Stimulated activated CD8-positive, alpha-beta memory T cell treated with anti-CD3 and anti-CD28 coated beads, Interleukin-7, amount 100 ng/mL, for 24 hours (primary cell): ENCODE results near the gene ABL2.
"Not testable (repeated sequence)": the region's sequence is repeated elsewhere in the genome, so short reads cannot be mapped to it uniquely, and the experiment has no call there.

Experiments used
- DNase-seq: peaks from one replicate; pipeline ENCODE4 v3.0.0-alpha.2; 2020; ENCODE audit warnings: low read depth

ABL2 gene

GRCh38 chr1:179229214-179230140, at the start of gene ABL2:
Gene ABL2 (minus strand): TSS chr1:179229677. CDS start chr1:179229397, 280 bp downstream.
- peak; percentile 33 for DNase-seq

- DNase-seq, result no peak
Measured at GRCh38 chr1:179278920-179279319, 49.4 kb upstream of the ABL2 start.

DNA sequence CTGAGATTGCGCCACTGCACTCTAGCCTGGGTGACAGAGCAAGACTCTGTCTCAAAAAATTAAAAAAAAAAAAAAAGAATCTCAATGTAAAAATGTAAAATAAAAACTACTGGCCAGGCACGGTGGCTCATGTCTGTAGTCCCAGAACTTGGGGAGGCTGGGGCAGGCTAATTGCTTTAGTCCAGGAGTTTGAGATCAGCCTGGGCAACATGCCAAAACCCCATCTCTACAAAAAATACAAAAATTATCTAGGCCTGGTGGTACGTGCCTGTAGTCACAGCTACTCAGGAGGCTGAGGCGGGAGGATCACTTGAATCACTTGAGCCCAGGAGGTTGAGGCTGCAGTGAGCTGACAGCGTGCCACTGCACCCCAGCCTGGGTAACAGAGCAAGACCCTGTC, 44.9 kb upstream of the ABL2 start:
- not testable (repeated sequence) for DNase-seq

DNA sequence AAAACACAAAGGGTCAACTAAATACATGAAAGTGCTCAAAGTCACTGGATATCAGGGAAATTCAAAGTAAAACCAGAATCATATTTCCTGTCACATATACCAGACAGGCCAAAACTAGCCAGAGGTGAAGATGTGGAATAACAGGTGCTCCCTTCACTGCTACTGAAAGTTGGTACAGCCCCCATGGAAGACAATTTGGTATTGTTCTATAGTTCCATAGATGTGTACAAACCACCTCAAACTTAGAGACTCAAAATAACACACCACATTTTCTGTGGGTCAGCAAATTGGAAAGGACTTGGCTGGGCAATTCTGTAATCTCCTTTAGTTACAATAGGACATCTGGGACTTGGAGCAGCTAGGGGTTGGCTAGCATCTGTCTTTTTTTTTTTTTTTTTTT, 39.6 kb upstream of the ABL2 start:
- no peak for DNase-seq

DNA sequence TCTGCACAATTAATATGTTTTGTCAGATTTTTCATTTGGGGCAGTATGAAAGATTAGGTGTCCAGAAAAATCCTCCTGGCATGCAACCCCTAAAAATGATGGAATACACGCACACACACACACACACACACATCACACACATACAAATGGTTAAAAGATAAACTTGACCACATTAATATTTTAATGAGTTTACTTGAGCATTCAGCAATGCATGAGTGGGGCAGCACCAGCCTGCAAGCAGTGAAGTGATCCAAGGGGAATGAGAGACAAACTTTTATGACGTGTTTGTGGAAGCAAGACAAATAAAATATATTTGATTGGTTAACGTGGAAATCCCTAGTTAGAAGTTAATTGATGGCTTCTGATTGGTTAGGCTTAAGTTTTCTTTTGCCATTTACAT, 35.0 kb upstream of the ABL2 start:
- no peak for DNase-seq

- DNase-seq, result no peak
Measured at GRCh38 chr1:179263121-179263520, 33.6 kb upstream of the ABL2 start.

DNA sequence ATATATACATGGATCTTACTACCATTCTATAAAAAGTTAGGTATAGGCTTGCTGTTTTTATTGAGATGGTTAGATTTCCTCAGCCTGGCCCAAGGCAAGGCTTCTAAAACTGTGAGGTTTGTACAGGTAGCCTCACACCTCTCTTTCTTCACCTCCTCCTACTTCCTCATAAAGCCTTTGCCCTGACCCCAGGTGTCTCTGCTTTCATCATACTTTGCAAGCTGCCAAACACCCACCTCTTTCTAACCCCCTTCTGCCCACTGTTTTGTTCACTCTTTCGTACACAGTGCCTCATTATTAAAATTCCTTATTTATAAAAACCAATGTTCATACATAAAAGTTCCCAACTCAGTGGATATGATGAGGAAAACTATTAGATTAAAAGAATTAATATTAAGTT, 32.7 kb upstream of the ABL2 start:
- DNase-seq, result no peak

DNA sequence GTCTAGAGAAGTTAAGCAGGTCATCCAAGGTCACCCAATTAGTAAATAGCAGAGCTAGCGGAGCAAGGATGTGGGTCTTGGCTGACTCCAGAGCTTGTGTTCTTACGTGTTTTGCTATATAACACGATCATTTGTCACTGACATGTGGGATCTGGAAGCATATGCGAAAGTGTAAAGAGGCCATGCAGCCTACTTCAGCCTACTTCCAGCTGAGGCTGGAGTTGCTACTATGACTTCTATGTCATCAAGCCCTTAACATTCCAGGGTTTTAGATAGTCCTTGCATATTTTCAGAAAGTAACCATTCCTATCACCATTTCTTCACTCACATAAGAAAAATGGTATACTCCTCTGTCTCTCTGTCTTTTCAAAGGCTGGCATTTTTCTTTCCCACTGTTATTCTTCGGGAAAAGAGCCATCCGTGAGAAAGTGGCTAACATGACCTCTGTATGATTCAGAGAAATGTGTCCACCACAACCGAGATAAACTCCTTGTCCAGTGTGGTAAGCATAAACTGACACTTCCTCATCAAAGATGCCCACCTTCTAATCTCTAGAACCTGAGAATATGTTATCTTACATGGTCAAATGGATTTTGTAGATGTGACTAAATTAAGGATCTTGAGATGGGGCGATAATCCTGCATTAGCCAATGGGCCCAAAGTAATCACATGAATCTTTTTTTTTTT, 24.0 kb upstream of the ABL2 start:
- no peak for DNase-seq

DNA sequence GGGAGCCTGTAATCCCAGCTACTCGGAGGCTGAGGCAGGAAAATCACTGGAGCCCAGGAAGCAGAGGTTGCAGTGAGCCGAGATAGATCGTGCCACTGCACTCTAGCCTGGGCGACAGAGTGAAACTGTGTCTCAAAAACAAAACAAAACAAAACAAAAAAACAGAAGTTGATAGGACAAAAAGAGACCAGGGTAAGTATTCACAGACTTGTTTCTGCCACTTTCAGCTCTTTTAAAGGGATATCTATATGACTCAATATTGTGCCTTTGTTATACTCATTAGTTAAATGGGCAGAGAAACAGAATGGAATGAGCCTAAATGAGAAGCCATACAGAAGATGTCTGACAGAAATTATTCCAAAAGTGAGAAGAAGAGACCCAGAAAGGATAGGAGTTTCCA, 23.1 kb upstream of the ABL2 start:
- no peak for DNase-seq

GRCh38 chr1:179251675-179252074, 22.2 kb upstream of the ABL2 start:
- DNase-seq, result no peak

- no peak for DNase-seq
Measured at GRCh38 chr1:179247923-179248322, 18.4 kb upstream of the ABL2 start.

DNA sequence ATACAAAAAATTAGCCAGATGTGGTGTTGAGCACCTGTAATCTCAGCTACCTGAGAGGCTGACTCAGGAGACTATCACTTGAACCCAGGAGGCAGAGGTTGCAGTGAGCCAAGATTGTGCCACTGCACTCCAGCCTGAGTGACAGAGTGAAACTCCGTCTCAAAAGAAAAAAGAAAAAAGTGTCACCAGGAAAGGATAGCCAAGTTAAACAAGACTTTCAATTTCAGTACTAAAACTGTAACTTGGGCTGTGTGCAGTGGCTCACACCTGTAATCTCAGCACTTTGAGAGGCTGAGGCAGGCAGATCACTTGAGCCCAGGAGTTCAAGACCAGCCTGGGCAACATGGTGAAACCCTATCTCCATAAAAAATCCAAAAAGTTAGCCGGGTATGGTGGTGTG, 15.9 kb upstream of the ABL2 start:
- DNase-seq, result not testable (repeated sequence)

DNA sequence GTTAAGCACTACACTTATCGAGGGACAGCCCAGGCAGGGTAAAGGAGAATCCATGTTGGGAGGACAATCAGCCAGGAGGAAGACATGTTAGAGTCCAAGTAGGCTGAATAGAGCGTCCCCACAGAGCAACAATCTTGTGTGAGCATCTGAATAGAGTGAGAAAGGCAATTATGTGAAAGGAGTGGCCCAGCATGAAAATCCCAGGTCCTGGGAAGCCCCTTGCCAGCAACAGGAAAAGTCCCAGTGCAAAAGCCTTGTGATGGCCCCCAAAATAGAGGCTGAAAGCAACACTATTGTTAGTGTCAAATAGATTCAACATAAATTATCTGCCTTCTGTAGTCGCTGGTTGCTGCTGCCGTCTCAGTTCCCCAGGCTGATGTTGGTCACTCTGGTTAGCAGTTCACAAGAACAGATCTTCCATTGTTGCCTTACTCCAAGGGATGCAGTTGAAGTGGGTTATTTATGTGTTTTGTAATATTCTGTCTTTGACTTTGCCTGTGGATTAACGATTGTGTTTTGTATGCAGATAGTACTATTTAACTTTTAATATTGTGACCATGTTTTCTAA, 12.1 kb upstream of the ABL2 start:
- DNase-seq, result no peak

- no peak for DNase-seq
Measured at GRCh38 chr1:179237222-179237621, 7.7 kb upstream of the ABL2 start.

DNA sequence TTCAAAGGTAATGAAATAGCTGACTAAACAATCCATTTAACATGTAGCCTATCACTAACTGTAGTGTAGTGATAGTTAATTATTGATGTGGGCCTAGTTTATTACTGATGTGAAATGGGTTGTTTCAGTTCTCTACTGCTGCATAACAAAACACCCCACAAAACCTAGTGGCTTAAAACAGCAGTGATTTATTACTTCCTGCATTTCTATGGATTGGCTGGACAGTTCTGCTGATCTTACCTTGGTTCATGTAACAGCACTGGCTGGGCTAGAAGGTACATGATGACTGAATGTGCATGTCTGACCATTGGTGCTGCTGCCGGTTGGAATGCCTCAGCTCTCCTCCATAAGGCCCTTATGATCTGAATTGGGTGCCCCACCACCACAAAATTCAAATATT, 5.4 kb upstream of the ABL2 start:
- DNase-seq, result no peak

DNA sequence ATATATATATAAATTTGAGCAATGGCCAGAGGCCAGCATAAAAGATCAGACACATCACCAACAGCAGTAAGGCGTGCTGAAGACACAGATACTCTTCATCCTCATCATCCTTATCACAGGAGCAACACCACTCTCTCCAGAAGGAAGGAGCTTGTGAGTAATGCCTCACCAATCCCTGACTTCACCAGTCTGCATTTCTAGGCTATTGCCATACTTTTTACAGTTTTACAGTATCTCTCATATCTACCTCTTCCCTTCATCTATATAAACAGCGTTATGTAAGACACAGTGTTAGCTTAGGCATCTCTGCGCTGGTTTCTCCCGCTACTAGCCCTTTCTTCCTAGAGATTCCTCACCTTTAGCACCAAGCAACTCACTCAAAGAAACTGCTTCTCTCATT, 2.4 kb upstream of the ABL2 start:
- no peak for DNase-seq

- no peak for DNase-seq
Measured at GRCh38 chr1:179230721-179231120, 1.2 kb upstream of the ABL2 start.

GRCh38 chr1:179230251-179230650, 774 bp upstream of the ABL2 start:
- no peak for DNase-seq

- no peak for DNase-seq
Measured at GRCh38 chr1:179228783-179229213, 679 bp downstream of the ABL2 start.

DNA sequence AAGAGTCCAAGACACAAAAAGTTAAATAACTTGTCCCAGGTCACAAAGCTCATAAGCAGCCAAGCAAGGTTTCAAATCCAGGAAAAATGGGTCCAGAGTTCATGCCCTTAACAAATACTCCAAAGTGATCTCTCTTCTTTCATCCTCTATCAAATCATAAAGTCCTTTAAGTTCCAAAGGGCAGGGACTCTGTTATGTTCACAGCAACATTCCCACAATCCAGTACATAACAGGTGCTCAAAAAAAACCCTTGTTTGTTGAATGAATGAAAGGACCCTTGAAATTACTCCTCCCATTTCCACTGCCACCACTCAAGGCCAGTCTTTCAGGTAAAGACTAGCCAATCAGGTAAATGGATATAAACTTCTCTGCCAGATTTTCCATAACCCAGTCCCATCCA, 2.7 kb downstream of the ABL2 start:
- no peak for DNase-seq

- DNase-seq, result not testable (repeated sequence)
Measured at GRCh38 chr1:179224466-179224865, 5.0 kb downstream of the ABL2 start.

GRCh38 chr1:179221121-179221520, 8.4 kb downstream of the ABL2 start:
- not testable (repeated sequence) for DNase-seq

- no peak for DNase-seq
Measured at GRCh38 chr1:179217943-179218507, 11.5 kb downstream of the ABL2 start.
